Mucosa of descending colon (tissue), 3 donors: ENCODE data around the gene PNPLA3. TPM values are rescaled to one million over a fixed set of nuclear protein-coding genes. Genes with fewer than 3 reads are reported as not detected.

Experiments used
- ATAC-seq: fragments of 200-7000 bp; cut with Tn5 transposase; one replicate; pipeline ENCODE4 v1.9.1; 2020; ENCODE audit warnings: mild to moderate bottlenecking, moderate library complexity
- DNase-seq, 3 donors: peaks; one replicate each; pipeline ENCODE4 v3.0.0-alpha.2; 2020
- H3K36me3 ChIP-seq: fragments of 200-600 bp; one replicate; pipeline ENCODE4 v1.8.0; 2021; ENCODE audit warnings: low read depth, mild to moderate bottlenecking
- H3K4me1 ChIP-seq: fragments of 200-600 bp; one replicate; pipeline ENCODE4 v1.8.0; 2021; ENCODE audit warnings: low read depth, mild to moderate bottlenecking
- H3K4me3 ChIP-seq: fragments of 200-600 bp; one replicate; pipeline ENCODE4 v1.8.0; 2021; ENCODE audit warnings: mild to moderate bottlenecking
- H3K9me3 ChIP-seq: fragments of 200-600 bp; one replicate; pipeline ENCODE4 v1.8.0; 2021; ENCODE audit warnings: mild to moderate bottlenecking
- CTCF ChIP-seq: fragments of 200-600 bp; IDR thresholded peaks from one replicate; pipeline ENCODE4 v1.8.0; 2022; ENCODE audit warnings: antibody characterized with exemption, mild to moderate bottlenecking
- intact Hi-C, 2 donors: fragments of 100-400 bp; cut with DNase I in 1 of 2; cut with micrococcal nuclease in 1 of 2; formaldehyde crosslinking; loops; one replicate each; pipeline versions ENCODE4 v1.11.0 to v1.11.1; 2022; cut with DNase I, micrococcal nuclease
- total RNA-seq, 3 donors: library from RNA; stranded (reverse); fragmentation: NEBNext Ultra II Directional in 2 of 3; extraction: Animal tissue kit (Norgen Biotek cat#: 25700) in 2 of 3; gene quantifications; one replicate each; pipeline versions ENCODE4 v1.2.1 to v1.2.4, GENCODE V29; 2021 to 2023
- donor health status: DM: no; HTN: no; CAD: no; lungs with moderate emphysema.
- donor health status: DM: no; HTN: no; CAD: no.
- donor health status: DM: no; HTN: yes; CAD: no.

PNPLA3 gene
- total RNA-seq, 3 donors from 2014 or later: 0.16 to 0.23 (median 0.22) TPM

GRCh38 chr22:43911351-43911750, 12.3 kb upstream of the PNPLA3 start:
- intact Hi-C loops: no loop called here
- DNase-seq: no peak

GRCh38 chr22:43917521-43917920, 6.1 kb upstream of the PNPLA3 start:
- no peak for ATAC-seq

More at GRCh38 chr22:43911351-43911750, 12.3 kb upstream of the PNPLA3 start:
- Histone ChIP-seq H3K9me3 (no peaks in the 10 kb centered on the region), H3K4me1 (no peaks in the 10 kb centered on the region), H3K4me3 (no peak overlapping the region), H3K36me3 (no peaks in the 10 kb centered on the region)
- TF ChIP-seq CTCF: no peak
- no peak for ATAC-seq

GRCh38 chr22:43919106-43919973, 4.3 kb upstream of the PNPLA3 start:
- Histone ChIP-seq H3K4me1 (peaks cover 4% of the 10 kb centered on the region), H3K36me3 (no peaks in the 10 kb centered on the region), H3K9me3 (no peaks in the 10 kb centered on the region), H3K4me3 (no peak overlapping the region)
- no peak for ATAC-seq
- TF ChIP-seq CTCF: no peak
- no peak for DNase-seq
- intact Hi-C loops: no loop called here

More at GRCh38 chr22:43917521-43917920, 6.1 kb upstream of the PNPLA3 start:
- Histone ChIP-seq H3K36me3 (no peaks in the 10 kb centered on the region), H3K4me1 (no peaks in the 10 kb centered on the region), H3K4me3 (no peak overlapping the region), H3K9me3 (no peaks in the 10 kb centered on the region)
- no peak for TF ChIP-seq CTCF
- intact Hi-C loops: no loop called here
- peak in 1 of 3 donors; percentile 16 for DNase-seq

GRCh38 chr22:43921370-43921769, 2.2 kb upstream of the PNPLA3 start:
- no peaks in the 10 kb centered on the region for H3K9me3 ChIP-seq
- ATAC-seq (no peak), DNase-seq (no peak)
- intact Hi-C loops: no loop called here
- TF ChIP-seq CTCF: no peak
- no peak overlapping the region for H3K4me3 ChIP-seq
- no peaks in the 10 kb centered on the region for H3K36me3 ChIP-seq
- peaks cover 4% of the 10 kb centered on the region for H3K4me1 ChIP-seq

- DNase-seq (no peak), ATAC-seq (no peak)
- peaks cover 4% of the 10 kb centered on the region for H3K4me1 ChIP-seq
- no peak for TF ChIP-seq CTCF
- no peaks in the 10 kb centered on the region for H3K9me3 ChIP-seq
- no peaks in the 10 kb centered on the region for H3K36me3 ChIP-seq
- no peak overlapping the region for H3K4me3 ChIP-seq
- intact Hi-C loops: no loop called here
Observed at GRCh38 chr22:43922123-43922522, 1.5 kb upstream of the PNPLA3 start.
